GM23338 (cell line): ENCODE measurements around the gene LIMCH1. TPM values are rescaled to one million over a fixed set of nuclear protein-coding genes. Genes with fewer than 3 reads are reported as not detected.

Experiments
- ATAC-seq: fragments of 200-7000 bp; cut with Tn5 transposase; 3 replicates; pipeline ENCODE4 v1.9.1; 2020
- DNase-seq: peaks from one replicate; pipeline ENCODE4 v3.0.0-alpha.2; 2015; ENCODE audit warnings: low spot score
- H2AFZ ChIP-seq: fragments of 200-600 bp; sonication (generic); 2 replicates; pipeline ENCODE4 v1.8.0; 2016; ENCODE audit warnings: antibody characterized with exemption, mild to moderate bottlenecking, moderate library complexity
- H3F3A ChIP-seq: fragments of 200-600 bp; sonication (generic); replicated peaks from 2 replicates; pipeline ENCODE4 v1.8.0; 2017; ENCODE audit warnings: antibody characterized with exemption, mixed run types, low read depth
- H3K27ac ChIP-seq: fragments of 200-600 bp; sonication (generic); 2 replicates; pipeline ENCODE4 v1.6.1; 2016; ENCODE audit warnings: low read depth
- H3K27me3 ChIP-seq: fragments of 200-600 bp; sonication (generic); 2 replicates; pipeline ENCODE4 v1.8.0; 2016; ENCODE audit warnings: mild to moderate bottlenecking, mixed run types, moderate library complexity; ENCODE audit not compliant: insufficient read depth
- H3K36me3 ChIP-seq: fragments of 200-600 bp; sonication (generic); 2 replicates; pipeline ENCODE4 v1.8.0; 2016; ENCODE audit warnings: mild to moderate bottlenecking; ENCODE audit not compliant: insufficient read depth
- H3K4me1 ChIP-seq: fragments of 200-600 bp; sonication (generic); 2 replicates; pipeline ENCODE4 v1.8.0; 2016; ENCODE audit warnings: mild to moderate bottlenecking, moderate library complexity; ENCODE audit not compliant: insufficient read depth
- H3K4me2 ChIP-seq: fragments of 200-600 bp; sonication (generic); 2 replicates; pipeline ENCODE4 v1.7.1; 2017; ENCODE audit warnings: mixed run types
- H3K4me3 ChIP-seq: fragments of 200-600 bp; sonication (generic); 2 replicates; pipeline ENCODE4 v1.6.1; 2016; ENCODE audit warnings: mixed run types
- H3K79me2 ChIP-seq: fragments of 200-600 bp; sonication (generic); replicated peaks from 2 replicates; pipeline ENCODE4 v1.8.0; 2017; ENCODE audit warnings: mild to moderate bottlenecking; ENCODE audit not compliant: insufficient read depth
- H3K9me2 ChIP-seq: fragments of 200-600 bp; sonication (generic); 2 replicates; pipeline ENCODE4 v1.8.0; 2017; ENCODE audit not compliant: insufficient read depth
- H4K20me1 ChIP-seq: fragments of 200-600 bp; sonication (generic); replicated peaks from 2 replicates; pipeline ENCODE4 v1.8.0; 2017; ENCODE audit warnings: mild to moderate bottlenecking; ENCODE audit not compliant: insufficient read depth
- H3K27ac Mint-ChIP-seq: 2 replicates; pipeline ENCODE4 v1.8.0; 2020; ENCODE audit warnings: inconsistent platforms, mild to moderate bottlenecking, moderate library complexity, mixed read lengths
- H3K27me3 Mint-ChIP-seq: 3 replicates; pipeline ENCODE4 v1.8.0; 2022; ENCODE audit warnings: low read depth, mild to moderate bottlenecking, moderate library complexity, mixed read lengths, inconsistent platforms; ENCODE audit not compliant: insufficient read depth, poor library complexity
- H3K36me3 Mint-ChIP-seq: 3 replicates; pipeline ENCODE4 v1.8.0; 2021; ENCODE audit warnings: low read depth, mild to moderate bottlenecking, inconsistent platforms, moderate library complexity, mixed read lengths
- H3K4me1 Mint-ChIP-seq: 3 replicates; pipeline ENCODE4 v1.8.0; 2020; ENCODE audit warnings: mild to moderate bottlenecking, inconsistent platforms, mixed read lengths
- H3K4me3 Mint-ChIP-seq: 3 replicates; pipeline ENCODE4 v1.8.0; 2021; ENCODE audit warnings: moderate library complexity, mild to moderate bottlenecking, inconsistent platforms, mixed read lengths
- H3K9me3 Mint-ChIP-seq: 3 replicates; pipeline ENCODE4 v1.8.0; 2020; ENCODE audit warnings: moderate library complexity, mild to moderate bottlenecking, inconsistent platforms, mixed read lengths
- CREB1 ChIP-seq: fragments of 250-450 bp; sonication (Bioruptor Pico); IDR thresholded peaks from 2 replicates; pipeline ENCODE4 v1.5.0; 2020; ENCODE audit warnings: low read depth, mild to moderate bottlenecking, moderate library complexity
- EZH2phosphoT487 ChIP-seq: fragments of 200-600 bp; sonication (generic); IDR thresholded peaks from one replicate; pipeline ENCODE4 v1.8.1; 2018; ENCODE audit warnings: antibody characterized with exemption; ENCODE audit not compliant: unreplicated experiment
- JUNB ChIP-seq: IDR thresholded peaks from one replicate; pipeline ENCODE4 v1.6.1; 2016; ENCODE audit warnings: antibody characterized with exemption; ENCODE audit not compliant: unreplicated experiment
- NANOG ChIP-seq: IDR thresholded peaks from 2 replicates; pipeline ENCODE4 v1.6.1; 2016; ENCODE audit warnings: antibody characterized with exemption, borderline replicate concordance
- REST ChIP-seq: IDR thresholded peaks from one replicate; pipeline ENCODE4 v1.6.1; 2018; ENCODE audit warnings: antibody characterized with exemption; ENCODE audit not compliant: unreplicated experiment
- ZNF114 ChIP-seq: fragments of 250-450 bp; sonication (Bioruptor Pico); IDR thresholded peaks from 2 replicates; pipeline ENCODE4 v1.5.0; 2020; ENCODE audit warnings: mild to moderate bottlenecking, moderate library complexity
- polyA plus RNA-seq: library from polyadenylated mRNA; unstranded; fragments of >200 nt; fragmentation: Nextera tagmentation; extraction: Ambion mirVana; gene quantifications from 2 replicates; pipeline ENCODE4 v1.2.1, GENCODE V29; 2016
- total RNA-seq: library from RNA; depleted of rRNA; stranded (reverse); fragments of >200 nt; shearing (Covaris generic); gene quantifications from 2 replicates; pipeline ENCODE4 v1.2.3, GENCODE V29; 2014

The LIMCH1 gene
- total and polyA plus RNA-seq, 2 experiments from 2014 or later: 1.5 TPM

DNA sequence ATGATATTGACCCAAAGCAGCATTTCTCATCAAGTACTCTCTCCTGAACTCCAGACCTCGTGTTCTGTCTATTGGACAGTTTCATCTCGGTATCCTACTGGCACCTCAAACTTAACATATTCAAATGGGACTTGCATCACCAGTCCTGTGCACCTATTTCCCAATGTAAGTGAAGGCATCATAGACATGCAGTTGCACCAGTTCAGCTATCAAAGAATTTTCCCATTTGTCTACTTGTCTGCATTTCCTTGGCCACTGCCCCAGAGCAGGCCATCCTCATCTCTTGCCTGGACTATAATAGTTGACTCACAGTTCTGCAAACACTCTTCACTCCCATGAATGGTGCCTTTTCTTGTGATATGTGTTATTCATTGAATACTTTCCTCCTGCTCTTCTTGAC is 11.3 kb upstream of the LIMCH1 start (continued):
- TF ChIP-seq REST: no peak
- no peak for TF ChIP-seq JUNB

GRCh38 chr4:41528512-41529205 is 9.3 kb upstream of the LIMCH1 start:
- TF ChIP-seq CREB1 (CRISPR knock-in tag) (no peak), NANOG (no peak)
- peaks cover 9% of the 10 kb centered on the region; the same call in 1 of the 2 replicates for H3K9me2 ChIP-seq
- peaks cover 10% of the 10 kb centered on the region; the same call in 1 of the 2 replicates for H3K4me1 ChIP-seq
- H3K4me3 Mint-ChIP-seq: no peak overlapping the region
- H3K4me2 ChIP-seq: no peak overlapping the region
- no peaks in the 10 kb centered on the region for H4K20me1 ChIP-seq
- no peaks in the 10 kb centered on the region for H3F3A ChIP-seq
- no peaks in the 10 kb centered on the region for H3K79me2 ChIP-seq
- H3K36me3 Mint-ChIP-seq: no peaks in the 10 kb centered on the region
- no peaks in the 10 kb centered on the region for H3K9me3 Mint-ChIP-seq
- no peaks in the 10 kb centered on the region for H3K36me3 ChIP-seq
- no peak overlapping the region for H2AFZ ChIP-seq
- H3K27ac Mint-ChIP-seq: no peak overlapping the region
- ATAC-seq: no peak
- no peaks in the 10 kb centered on the region for H3K27me3 Mint-ChIP-seq
- H3K27me3 ChIP-seq: no peaks in the 10 kb centered on the region
- H3K4me1 Mint-ChIP-seq: peaks cover 20% of the 10 kb centered on the region
- H3K27ac ChIP-seq: no peak overlapping the region
- no peak for DNase-seq
- no peak overlapping the region for H3K4me3 ChIP-seq

DNA sequence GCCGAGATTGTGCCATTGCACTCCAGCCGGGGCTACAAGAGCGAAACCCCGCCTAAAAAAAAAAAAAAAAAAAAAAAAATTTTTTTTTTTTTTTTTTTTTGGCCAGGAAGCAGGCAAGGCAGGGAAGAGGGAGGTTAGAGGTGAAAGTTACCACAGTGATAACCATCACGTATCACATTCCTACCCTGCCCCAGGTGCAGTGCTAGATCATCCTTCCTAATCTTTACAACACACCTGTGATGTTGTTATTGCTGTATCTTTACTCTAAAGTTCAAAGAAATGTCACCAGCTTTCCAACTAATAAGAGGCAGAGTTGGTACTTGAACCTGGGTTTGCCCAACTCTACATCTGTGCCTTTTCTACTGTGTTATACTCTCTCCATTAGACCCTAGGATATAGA is 7.2 kb upstream of the LIMCH1 start:
- H3K9me3 Mint-ChIP-seq: no peaks in the 10 kb centered on the region
- H3K4me3 Mint-ChIP-seq: no peak overlapping the region
- no peaks in the 10 kb centered on the region for H3K36me3 ChIP-seq
- no peak for DNase-seq
- no peaks in the 10 kb centered on the region for H3F3A ChIP-seq
- peaks cover 3% of the 10 kb centered on the region; the same call in 1 of the 2 replicates for H3K4me1 ChIP-seq
- peaks cover 7% of the 10 kb centered on the region; the same call in 1 of the 3 replicates for H3K4me1 Mint-ChIP-seq
- no peaks in the 10 kb centered on the region for H3K79me2 ChIP-seq
- no peak for ATAC-seq
- no peak overlapping the region for H3K4me3 ChIP-seq
- H3K4me2 ChIP-seq: no peak overlapping the region
- no peaks in the 10 kb centered on the region for H3K36me3 Mint-ChIP-seq
- H2AFZ ChIP-seq: no peak overlapping the region
- H4K20me1 ChIP-seq: no peaks in the 10 kb centered on the region
- H3K9me2 ChIP-seq: peaks cover 9% of the 10 kb centered on the region; the same call in 1 of the 2 replicates
- H3K27ac Mint-ChIP-seq: no peak overlapping the region
- H3K27ac ChIP-seq: no peak overlapping the region
- H3K27me3 Mint-ChIP-seq: no peaks in the 10 kb centered on the region
- no peaks in the 10 kb centered on the region for H3K27me3 ChIP-seq
- TF ChIP-seq EZH2phosphoT487 (no peak), REST (no peak), ZNF114 (CRISPR knock-in tag) (no peak)
